Activated CD8-positive, alpha-beta T cell treated with anti-CD3 and anti-CD28 coated beads for 36 hours (primary cell): ENCODE results near the gene VAT1. TPM values are rescaled to one million over a fixed set of nuclear protein-coding genes. Genes with fewer than 3 reads are reported as not detected.

Experiments
- ATAC-seq: fragments of 200-7000 bp; cut with Tn5 transposase; one replicate; pipeline ENCODE4 v1.10.0; 2021; ENCODE audit warnings: mild to moderate bottlenecking, moderate library complexity
- CTCF ChIA-PET: fragments of 350-600 bp; sonication (Branson Sonifier 250); formaldehyde crosslinking; loops from one replicate; lab custom pipeline; 2021; ENCODE audit warnings: antibody characterized with exemption; lab: Charles Lee
- POLR2A ChIA-PET: fragments of 350-600 bp; sonication (Branson Sonifier 250); formaldehyde crosslinking; loops from one replicate; lab custom pipeline; 2021; ENCODE audit warnings: antibody characterized with exemption; lab: Charles Lee
- DNase-seq: peaks from one replicate; pipeline ENCODE4 v3.0.0-alpha.2; 2020
- H3K27ac Mint-ChIP-seq: one replicate; pipeline ENCODE4 v1.8.0; 2021; ENCODE audit warnings: mild to moderate bottlenecking, mixed read lengths
- H3K27me3 Mint-ChIP-seq: one replicate; pipeline ENCODE4 v1.8.0; 2021; ENCODE audit warnings: mixed read lengths
- H3K36me3 Mint-ChIP-seq: one replicate; pipeline ENCODE4 v1.8.0; 2021; ENCODE audit warnings: low read depth, mixed read lengths
- H3K4me1 Mint-ChIP-seq: one replicate; pipeline ENCODE4 v1.8.0; 2021; ENCODE audit warnings: low read depth, mixed read lengths
- H3K4me3 Mint-ChIP-seq: one replicate; pipeline ENCODE4 v1.8.0; 2021; ENCODE audit warnings: mild to moderate bottlenecking, moderate library complexity, mixed read lengths
- H3K9me3 Mint-ChIP-seq: one replicate; pipeline ENCODE4 v1.8.0; 2021; ENCODE audit warnings: mixed read lengths
- CTCF ChIP-seq: fragments of 200-600 bp; IDR thresholded peaks from one replicate; pipeline ENCODE4 v1.8.0; 2022; ENCODE audit warnings: antibody characterized with exemption, mild to moderate bottlenecking
- intact Hi-C: fragments of 100-400 bp; cut with micrococcal nuclease; formaldehyde crosslinking; loops from one replicate; pipeline ENCODE4 v1.10.0; 2022
- total RNA-seq, 2 experiments: library from RNA; stranded (reverse); gene quantifications; one replicate each; pipeline ENCODE4 v1.2.3, GENCODE V29; 2021

VAT1 gene
- total RNA-seq, 2 experiments from 2014 or later: 35.9 to 39.4 TPM

- no peak for TF ChIP-seq CTCF
- intact Hi-C loops: no loop called here
- ATAC-seq (no peak), DNase-seq (no peak)
- POLR2A ChIA-PET: interaction anchor here (0.6 kb wide), 1 partner anchor 90 kb away, joined by 5 read pairs; the partner anchor contains the start of gene BRCA1
- CTCF ChIA-PET: interaction anchor here (1.0 kb wide), 1 partner anchor 10 kb away, joined by 3 read pairs; no protein-coding TSS in a partner anchor
- no peak overlapping the region for H3K4me3 Mint-ChIP-seq
- H3K36me3 Mint-ChIP-seq: no peaks in the 10 kb centered on the region
- H3K9me3 Mint-ChIP-seq: no peaks in the 10 kb centered on the region
- H3K27ac Mint-ChIP-seq: no peak overlapping the region
- H3K27me3 Mint-ChIP-seq: no peaks in the 10 kb centered on the region
- H3K4me1 Mint-ChIP-seq: no peaks in the 10 kb centered on the region
Measured at GRCh38 chr17:43034894-43035293, 12.7 kb upstream of the VAT1 start.

GRCh38 chr17:43033948-43034881 lies 12.0 kb upstream of the VAT1 start:
- H3K27ac Mint-ChIP-seq: no peak overlapping the region
- H3K4me1 Mint-ChIP-seq: no peaks in the 10 kb centered on the region
- H3K4me3 Mint-ChIP-seq: no peak overlapping the region
- ATAC-seq (no peak), DNase-seq (no peak)
- no peaks in the 10 kb centered on the region for H3K36me3 Mint-ChIP-seq
- intact Hi-C loops: no loop called here
- H3K27me3 Mint-ChIP-seq: no peaks in the 10 kb centered on the region
- POLR2A ChIA-PET: interaction anchor here (0.6 to 1.2 kb wide), 3 partner anchors 91 to 326 kb away, joined by 3 to 5 read pairs (median 3); partner anchors contain the start of gene BRCA1
- CTCF ChIA-PET: no interaction called here
- H3K9me3 Mint-ChIP-seq: no peaks in the 10 kb centered on the region
- no peak for TF ChIP-seq CTCF

- Mint-ChIP-seq H3K4me3 (no peak overlapping the region), H3K36me3 (no peaks in the 10 kb centered on the region), H3K27ac (no peak overlapping the region), H3K4me1 (no peaks in the 10 kb centered on the region), H3K9me3 (no peaks in the 10 kb centered on the region), H3K27me3 (no peaks in the 10 kb centered on the region)
- CTCF ChIA-PET: no interaction called here
- ATAC-seq (no peak), DNase-seq (no peak)
- intact Hi-C loops: no loop called here
- no peak for TF ChIP-seq CTCF
- POLR2A ChIA-PET: interaction anchor here (0.8 kb wide), 1 partner anchor 34 kb away, joined by 3 read pairs; the partner anchor contains the start of gene RPL27
Measured at GRCh38 chr17:43031666-43032065, 9.5 kb upstream of the VAT1 start.

GRCh38 chr17:43030137-43030767 lies 8.1 kb upstream of the VAT1 start:
- Mint-ChIP-seq H3K4me3 (no peak overlapping the region), H3K4me1 (no peaks in the 10 kb centered on the region), H3K27ac (no peak overlapping the region), H3K9me3 (no peaks in the 10 kb centered on the region), H3K27me3 (no peaks in the 10 kb centered on the region), H3K36me3 (no peaks in the 10 kb centered on the region)
- POLR2A ChIA-PET: interaction anchor here (1.3 kb wide), 1 partner anchor 19 kb away, joined by 3 read pairs; no protein-coding TSS in a partner anchor
- CTCF ChIA-PET: no interaction called here
- no peak for ATAC-seq
- TF ChIP-seq CTCF: no peak
- no peak for DNase-seq
- intact Hi-C loops: no loop called here
